Epidermal melanocyte (primary cell): Measurements from ENCODE around the gene ZNF697.
"Not testable (repeated sequence)": the region's sequence is repeated elsewhere in the genome, so short reads cannot be mapped to it uniquely, and the experiment has no call there.

Source experiments
- DNase-seq: peaks from one replicate; pipeline ENCODE4 v3.0.0; 2011; ENCODE audit warnings: low spot score; ENCODE audit not compliant: insufficient read length

The ZNF697 gene

DNA sequence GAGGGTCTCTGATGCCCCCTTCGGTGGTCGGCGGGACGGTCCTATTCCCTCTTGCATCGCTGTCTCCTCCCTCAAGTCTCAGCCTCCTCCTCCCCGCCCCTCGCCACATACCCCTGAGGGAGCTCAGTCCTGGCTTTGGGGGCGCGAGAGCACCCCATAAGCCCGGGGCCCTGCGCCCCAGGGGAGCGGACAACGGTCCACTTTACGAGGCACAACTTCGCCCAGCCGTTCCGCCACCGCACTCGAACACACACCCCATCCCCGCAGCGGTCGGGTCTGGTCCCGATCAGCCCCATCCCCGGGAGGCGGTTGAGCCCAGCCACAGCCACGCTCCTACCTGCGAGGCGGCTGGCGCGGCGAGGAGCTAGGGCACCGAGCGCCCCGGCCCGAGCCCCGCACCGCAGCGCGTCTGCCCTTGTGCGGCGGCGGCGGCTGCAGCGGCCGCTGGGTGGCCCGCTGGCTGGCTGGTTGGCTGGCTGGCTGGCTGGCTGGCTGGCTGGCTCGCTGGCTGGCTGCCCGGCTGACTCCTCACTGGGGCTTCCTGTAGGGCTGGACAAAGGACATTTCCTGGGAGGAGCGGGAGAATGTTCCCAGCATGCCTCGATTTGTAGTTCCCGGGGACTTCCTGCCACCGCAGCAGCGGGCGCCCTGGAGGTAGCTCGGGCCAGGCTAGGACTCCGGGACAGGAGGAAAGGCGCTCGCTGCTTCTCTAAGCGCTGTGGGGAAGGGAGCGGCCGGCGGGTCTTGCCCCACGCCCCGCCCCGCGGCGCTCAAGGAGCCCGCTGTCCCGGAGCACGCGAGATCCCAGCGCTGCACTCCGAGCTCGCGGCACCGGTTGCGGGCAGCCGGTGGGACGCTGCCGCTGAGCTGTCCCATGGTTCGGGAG is at the start of gene ZNF697:
Gene ZNF697 (minus strand): TSS at position 533 of the 886 bp plus-strand sequence. CDS start 22,166 bp downstream, outside the sequence.
- DNase-seq = peak; percentile 95

DNA sequence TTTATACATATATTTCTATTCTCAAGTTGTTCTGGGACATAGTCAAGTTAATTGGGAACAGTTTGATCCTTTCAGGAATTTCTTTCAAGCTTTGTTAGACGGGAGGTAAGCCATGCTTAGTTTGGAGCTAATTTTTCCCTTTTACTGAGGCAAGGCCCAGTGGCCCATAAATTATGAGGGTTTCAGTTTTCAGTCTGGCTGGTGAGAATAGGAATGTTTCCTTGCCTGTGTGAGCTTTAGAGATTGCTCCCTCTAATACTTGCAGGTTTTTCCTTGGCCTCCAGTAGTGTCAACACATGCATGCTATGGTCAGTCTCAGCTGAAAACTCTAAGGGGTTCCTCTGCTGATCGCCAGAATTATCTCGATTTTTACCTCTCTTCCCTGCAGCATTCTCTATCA is 49.5 kb upstream of the ZNF697 start:
- DNase-seq = no peak

GRCh38 chr1:119696863-119697262 is 48.8 kb upstream of the ZNF697 start:
- not testable (repeated sequence) for DNase-seq

DNA sequence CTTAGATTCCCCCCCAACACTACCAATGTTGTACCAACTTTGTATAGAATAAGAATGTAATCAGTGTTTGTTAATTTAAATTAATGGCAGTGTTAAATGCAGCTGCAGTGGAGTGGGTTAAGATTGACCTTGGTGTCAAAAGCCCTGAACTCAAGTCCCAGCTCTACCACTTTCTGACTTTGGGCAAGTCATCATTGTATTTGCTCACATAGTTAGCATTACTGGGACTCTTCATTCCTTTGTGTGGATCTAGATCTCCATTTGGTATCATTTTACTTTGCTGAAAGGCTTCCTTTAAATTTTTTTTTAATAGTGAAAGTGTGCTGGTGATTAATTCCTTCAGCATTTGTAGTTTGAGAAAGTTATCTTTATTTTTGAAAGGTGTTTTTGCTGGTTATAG is 41.4 kb upstream of the ZNF697 start:
- no peak for DNase-seq

DNA sequence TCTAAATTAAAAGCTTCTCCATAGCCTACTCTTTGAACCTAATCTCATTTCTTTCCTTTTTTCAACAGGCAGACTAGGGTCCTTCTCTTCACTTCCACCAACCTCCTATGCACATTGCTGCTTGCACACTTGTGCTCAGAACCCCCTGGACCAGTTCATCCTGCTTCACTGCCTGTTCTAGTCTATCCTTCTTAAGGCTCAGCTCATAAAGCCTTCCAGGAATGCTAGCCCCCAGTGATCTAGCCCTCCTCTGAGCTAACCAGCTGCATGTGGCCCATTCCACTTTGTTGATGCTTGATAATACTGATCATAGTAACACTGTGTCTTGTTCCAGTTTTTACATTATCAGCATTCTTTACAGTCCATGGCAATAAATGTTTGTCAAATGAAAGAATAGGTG is 40.7 kb upstream of the ZNF697 start:
- no peak for DNase-seq

DNA sequence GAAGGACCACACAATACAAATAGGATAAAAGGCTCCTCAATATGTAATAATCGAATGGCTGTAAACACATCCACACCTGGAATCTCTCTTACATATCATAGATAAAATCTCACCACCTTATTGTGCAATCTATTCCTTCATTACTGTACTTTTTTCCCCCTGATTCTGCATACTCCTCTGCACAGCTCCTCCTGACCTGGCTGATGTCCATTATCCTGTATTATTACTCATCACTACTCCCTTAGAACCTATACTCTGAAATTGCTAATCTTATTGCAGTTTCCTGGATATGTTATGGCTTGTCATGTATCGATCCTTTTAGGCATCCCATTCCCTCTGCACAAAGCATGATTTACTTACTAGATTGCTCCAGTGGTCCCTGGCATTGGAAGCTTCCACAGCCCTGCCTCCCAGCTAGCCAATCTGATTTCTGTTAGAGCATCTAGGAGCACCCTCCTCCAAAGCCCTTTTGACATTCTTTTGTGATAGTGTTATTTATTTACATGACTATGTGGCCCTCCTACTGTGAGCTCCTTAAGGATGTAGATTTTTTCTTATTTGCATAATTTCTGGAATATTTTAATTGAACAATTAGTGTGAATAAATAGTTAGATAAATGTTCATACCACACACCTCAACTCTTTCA is 39.5 kb upstream of the ZNF697 start:
- DNase-seq = no peak

DNA sequence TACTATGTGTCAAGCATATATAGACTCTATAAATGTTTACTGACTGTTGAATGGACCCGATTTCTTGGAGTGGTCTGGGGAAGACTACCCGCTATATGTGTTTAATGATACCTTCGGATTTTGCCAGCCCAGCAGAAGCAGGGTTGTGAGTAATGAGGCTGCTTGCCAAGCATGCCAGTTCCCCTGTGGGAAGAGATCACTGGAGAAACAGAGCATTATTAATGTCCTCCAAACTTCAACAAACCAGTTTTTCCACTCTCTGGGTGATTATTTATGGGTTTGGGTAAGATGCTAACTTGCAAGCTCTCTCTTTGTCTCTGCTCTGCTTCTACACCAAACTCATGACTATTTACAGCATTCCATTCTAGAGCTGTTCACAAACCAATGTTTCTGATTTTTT is 38.6 kb upstream of the ZNF697 start:
- DNase-seq = no peak

DNA sequence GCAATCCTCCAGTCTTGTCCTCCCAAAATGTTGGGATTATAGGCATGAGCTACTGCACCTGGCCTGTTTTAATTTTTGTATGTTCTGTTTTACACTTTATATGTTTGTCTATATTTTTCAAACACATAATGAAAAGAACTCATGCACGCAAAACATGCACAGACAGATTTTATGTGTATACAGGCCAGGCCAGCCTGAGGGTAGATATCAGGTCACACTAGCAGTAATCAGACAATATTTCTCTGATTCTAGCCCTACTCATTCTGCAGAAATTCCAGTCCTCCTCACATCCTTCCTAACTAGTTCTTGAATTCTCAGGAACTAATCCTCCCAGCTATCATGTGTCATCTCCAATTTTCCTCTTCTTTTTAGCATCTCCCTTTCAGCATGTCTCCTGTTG is 35.8 kb upstream of the ZNF697 start:
- no peak for DNase-seq

DNA sequence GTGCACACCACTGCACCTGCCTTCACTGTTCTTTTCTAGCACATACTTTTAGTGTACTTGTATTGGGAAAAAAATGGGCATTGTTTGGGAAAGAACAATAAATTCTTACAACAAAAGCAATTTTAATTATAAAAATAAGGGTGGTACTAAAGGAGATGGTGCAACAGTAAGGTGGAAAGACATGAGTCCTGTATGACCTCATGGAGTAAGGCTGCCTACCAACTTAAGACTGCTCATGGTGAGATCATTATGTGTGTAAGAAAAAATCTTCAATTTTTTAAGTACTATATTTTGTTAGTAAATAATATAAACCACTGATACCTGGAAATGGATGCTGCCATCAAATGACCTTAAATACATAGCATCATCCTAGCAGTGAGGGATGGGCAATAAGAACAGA is 34.1 kb upstream of the ZNF697 start:
- DNase-seq = no peak

DNA sequence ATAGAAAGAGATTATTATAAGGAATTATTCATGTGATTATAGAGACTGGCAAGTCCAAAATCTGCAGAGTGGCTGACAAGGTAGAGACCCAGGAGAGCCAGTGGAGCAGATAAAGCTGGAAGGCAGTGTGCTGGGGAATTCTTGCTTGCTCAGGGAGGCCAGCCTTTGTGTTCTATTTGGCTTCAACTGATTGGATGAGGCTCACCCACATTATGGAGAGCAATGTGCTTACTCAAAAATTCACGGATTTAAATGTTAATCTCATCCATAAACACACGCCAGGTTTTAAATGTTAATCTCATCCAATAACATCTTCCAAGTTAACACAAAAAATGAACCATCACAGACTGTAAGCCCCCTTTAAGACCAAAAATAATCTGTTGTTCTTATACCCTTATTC is 33.5 kb upstream of the ZNF697 start:
- no peak for DNase-seq

GRCh38 chr1:119680723-119681122 is 32.7 kb upstream of the ZNF697 start:
- no peak for DNase-seq

DNA sequence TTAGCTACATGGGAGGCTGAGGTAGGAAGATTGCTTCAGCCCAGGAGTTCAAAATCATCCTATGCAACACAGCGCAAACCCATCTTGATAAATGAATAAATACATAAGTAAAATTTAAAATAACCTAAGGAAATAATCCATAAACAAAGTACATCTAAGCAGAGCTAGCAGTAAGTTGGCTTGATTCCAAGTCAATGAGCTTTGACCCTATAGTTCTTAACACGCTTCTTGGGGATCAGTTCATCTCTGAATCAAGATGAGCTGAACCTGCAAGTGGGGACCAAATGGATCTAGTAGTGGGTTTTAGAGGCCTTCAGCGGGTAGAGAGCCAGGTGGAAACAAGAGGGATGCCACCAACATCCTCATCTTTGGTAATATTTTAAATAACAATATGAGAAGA is 32.1 kb upstream of the ZNF697 start:
- no peak for DNase-seq

DNA sequence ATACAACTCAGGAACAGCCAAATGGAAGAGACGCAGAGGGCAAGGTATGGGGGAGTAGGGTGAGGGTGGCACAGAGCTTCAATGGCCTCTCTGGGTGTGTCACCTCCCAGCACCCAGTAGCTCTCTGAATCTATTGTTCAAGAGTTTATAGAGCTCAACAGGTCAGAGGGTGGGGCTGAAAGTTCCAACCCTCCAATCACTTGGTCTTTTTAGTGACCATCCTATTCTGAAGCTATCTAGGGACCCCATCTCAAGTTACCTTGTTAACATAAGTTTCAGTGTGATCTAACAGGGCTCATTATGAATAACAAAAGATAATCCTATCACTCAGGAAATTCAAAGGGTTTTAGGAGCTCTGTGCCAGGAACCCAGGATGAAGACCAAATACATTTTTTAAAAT is 31.2 kb upstream of the ZNF697 start:
- no peak for DNase-seq

GRCh38 chr1:119676571-119677206 is 28.6 kb upstream of the ZNF697 start:
- no peak for DNase-seq

DNA sequence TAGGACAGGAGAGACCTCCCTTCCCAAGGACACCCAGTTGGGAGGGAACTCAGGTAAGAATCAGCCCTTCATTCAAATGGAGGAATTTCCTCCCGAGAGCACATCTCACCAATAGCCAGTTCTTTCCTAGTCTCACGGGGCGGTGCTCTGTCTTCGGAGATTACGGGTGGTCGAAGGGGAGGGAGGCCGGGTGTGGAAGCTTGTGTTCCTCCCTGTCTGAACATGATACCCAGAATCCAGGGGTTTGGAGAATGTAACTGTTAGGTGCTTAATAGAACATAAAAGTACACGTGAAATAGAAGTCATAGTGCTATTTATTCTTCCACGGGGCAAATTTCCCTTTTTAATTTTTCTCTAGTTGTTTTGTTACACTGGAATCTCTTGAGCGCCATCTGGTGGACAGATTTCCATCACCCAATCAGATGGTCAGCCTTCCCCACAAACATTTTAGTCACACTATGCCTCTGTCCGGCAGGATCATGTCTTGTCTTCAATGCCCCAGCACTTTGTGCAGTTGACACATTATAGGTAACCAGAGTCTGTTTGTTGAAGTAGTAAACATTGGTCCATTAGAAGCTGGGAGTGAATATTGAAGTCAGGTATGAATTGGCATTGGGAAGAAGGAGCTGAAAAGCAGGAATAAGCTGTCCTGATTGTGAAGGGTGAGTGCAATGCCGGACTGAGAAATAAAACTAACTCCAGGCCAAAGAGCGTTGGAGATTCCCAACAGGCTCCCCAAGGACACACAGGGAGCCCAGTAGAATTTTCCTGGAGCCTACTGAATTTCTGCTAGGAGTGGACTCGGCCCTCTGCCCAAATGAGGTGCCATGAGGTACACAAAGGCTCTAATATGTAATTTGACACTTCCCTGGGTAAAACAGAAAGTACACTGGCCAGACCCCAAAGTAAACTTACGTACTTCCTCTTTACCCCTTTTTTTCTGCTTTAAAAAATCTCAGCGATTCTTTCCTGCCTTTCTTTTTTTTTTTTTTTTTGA is 27.6 kb upstream of the ZNF697 start:
- peak; percentile 59 for DNase-seq

GRCh38 chr1:119674835-119675289 is 26.8 kb upstream of the ZNF697 start:
- no peak for DNase-seq

DNA sequence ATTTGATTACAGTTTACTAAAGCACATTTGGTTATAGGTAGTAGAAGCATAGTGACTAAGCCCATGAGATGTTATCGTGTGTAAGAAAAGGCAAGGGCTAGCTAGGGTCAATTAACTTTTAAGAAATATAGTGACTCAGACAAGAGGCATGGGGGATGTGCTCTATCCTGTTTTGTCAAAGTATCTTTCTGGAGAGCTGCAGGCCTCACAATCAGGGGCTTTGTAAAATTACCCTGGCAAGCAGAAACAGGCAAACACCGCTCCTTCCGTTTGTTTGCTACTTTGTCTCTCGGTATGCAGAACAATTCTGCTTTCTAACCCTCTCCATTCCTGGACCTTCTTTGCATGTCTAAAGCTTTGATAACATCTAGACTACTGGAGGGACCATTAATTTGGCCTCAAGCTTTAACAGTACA is 26.1 kb upstream of the ZNF697 start:
- no peak for DNase-seq

DNA sequence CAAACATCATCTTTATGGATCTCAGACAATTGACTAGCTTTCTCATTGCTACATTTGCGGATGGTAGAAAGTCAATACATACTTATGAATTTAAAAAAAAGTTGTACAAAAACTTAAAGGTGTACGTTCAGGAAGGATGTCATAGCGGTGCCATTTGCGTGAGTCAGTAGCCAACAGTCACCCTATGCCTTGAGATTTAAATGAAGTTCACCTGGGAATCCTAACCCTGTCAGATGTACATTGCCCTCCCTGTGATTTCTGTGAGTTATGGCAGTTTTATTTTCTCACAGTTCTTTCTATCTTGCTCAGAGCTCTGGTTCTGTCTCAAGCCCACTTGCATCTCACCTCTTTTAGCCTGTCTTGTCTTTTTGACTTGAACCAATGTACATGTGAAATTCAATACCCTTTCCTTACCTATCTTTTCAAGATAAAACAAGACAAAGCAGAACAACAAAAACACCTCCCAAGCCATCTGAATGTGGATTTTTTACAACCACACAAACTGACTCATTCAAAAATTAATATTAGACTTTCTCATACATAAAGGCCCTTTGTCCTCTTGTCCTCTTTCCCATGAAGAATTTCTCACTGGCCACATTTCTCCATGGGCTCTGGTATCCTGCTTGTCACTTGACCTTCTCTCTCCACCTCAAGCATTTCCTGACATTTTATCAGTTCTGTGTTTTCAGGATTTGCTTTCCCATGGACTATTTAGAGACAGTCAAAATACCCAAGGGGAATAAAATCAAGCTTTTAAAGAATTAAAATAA is 25.3 kb upstream of the ZNF697 start:
- DNase-seq = peak; percentile 84

- DNase-seq = no peak
Measured at GRCh38 chr1:119670898-119671297, 22.8 kb upstream of the ZNF697 start.

DNA sequence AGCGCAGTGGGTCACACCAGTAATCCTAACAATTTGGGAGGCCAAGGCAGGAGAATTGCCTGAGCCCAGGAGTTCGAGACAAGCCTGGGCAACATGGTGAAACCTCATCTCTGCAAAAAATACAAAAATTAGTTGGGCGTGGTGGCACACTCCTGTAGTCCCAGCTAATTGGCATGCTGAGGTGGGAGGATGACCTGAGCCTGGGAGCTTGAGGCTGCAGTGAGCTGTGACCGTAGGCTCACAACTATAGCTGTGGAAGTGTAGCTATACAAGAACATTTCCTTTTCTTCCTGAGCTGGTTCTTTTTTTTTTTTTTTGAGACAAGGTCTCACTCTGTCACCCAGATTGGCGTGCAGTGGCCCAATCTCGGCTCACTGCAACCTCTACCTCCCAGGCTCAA is 19.1 kb upstream of the ZNF697 start:
- DNase-seq = no peak
